Measurements from ENCODE around the gene TPCN2.

GRCh38 chr11:69102732-69103615, 54.2 kb downstream of the TPCN2 start:
- TF ChIP-seq CTCF (IDR thresholded peaks at IDR 0.05; ENCODE audit: insufficient read depth, low read length, poor library complexity, severe bottlenecking) (no peak), EZH2phosphoT487 (conservative IDR thresholded peaks at IDR 0.05; ENCODE audit: low read length) (no peak)

Data from SU-DHL-6 (cell line).